Natural killer cell (primary cell): ENCODE measurements around the gene PLEKHA7. TPM values are rescaled to one million over a fixed set of nuclear protein-coding genes. Genes with fewer than 3 reads are reported as not detected.
A peak's percentile ranks its signal among the peaks of the same experiment; 100 is the strongest.

Experiments used
- ATAC-seq, 3 donors: fragments of 150-1000 bp in 2 of 3; fragments of 200-7000 bp in 1 of 3; cut with Tn5 transposase; 1 replicate in 1 of 3; 2 replicates in 2 of 3; pipeline ENCODE4 v1.10.0; 2021; ENCODE audit warnings: mild to moderate bottlenecking in 2 of 3, moderate library complexity in 2 of 3
- DNase-seq, 2 donors: peaks; one replicate each; pipeline versions ENCODE4 v3.0.0 to v3.0.0-alpha.2; 2013 to 2021; ENCODE audit warnings: mixed read lengths in 1 of 2
- H3K27ac ChIP-seq: one replicate; pipeline ENCODE4 v1.5.1; 2013; ENCODE audit warnings: mild to moderate bottlenecking, low read length
- H3K27me3 ChIP-seq: one replicate; pipeline ENCODE4 v1.6.1; 2013; ENCODE audit warnings: low read length; ENCODE audit not compliant: control insufficient read depth, insufficient read depth
- H3K36me3 ChIP-seq: one replicate; pipeline ENCODE4 v1.6.1; 2013; ENCODE audit warnings: low read length; ENCODE audit not compliant: control insufficient read depth, insufficient read depth
- H3K4me1 ChIP-seq: one replicate; pipeline ENCODE4 v1.6.1; 2013; ENCODE audit warnings: low read length; ENCODE audit not compliant: control insufficient read depth, insufficient read depth
- H3K4me3 ChIP-seq: one replicate; pipeline ENCODE4 v1.5.1; 2013; ENCODE audit warnings: low read length
- H3K9me3 ChIP-seq: one replicate; pipeline ENCODE4 v1.6.1; 2013; ENCODE audit warnings: low read length; ENCODE audit not compliant: control insufficient read depth, insufficient read depth
- H3K27ac Mint-ChIP-seq, 2 donors: one replicate each; pipeline ENCODE4 v1.8.0; 2022; ENCODE audit warnings: mild to moderate bottlenecking in 2 of 2, mixed read lengths in 2 of 2, moderate library complexity in 1 of 2
- H3K27me3 Mint-ChIP-seq, 2 donors: one replicate each; pipeline ENCODE4 v1.8.0; 2022; ENCODE audit warnings: low read depth in 2 of 2, mixed read lengths in 2 of 2
- H3K36me3 Mint-ChIP-seq: one replicate; pipeline ENCODE4 v1.8.0; 2022; ENCODE audit warnings: mixed read lengths
- H3K4me1 Mint-ChIP-seq, 2 donors: one replicate each; pipeline ENCODE4 v1.8.0; 2022; ENCODE audit warnings: mixed read lengths in 2 of 2
- H3K4me3 Mint-ChIP-seq: one replicate; pipeline ENCODE4 v1.8.0; 2022; ENCODE audit warnings: mild to moderate bottlenecking, moderate library complexity, mixed read lengths
- H3K9me3 Mint-ChIP-seq, 2 donors: one replicate each; pipeline ENCODE4 v1.8.0; 2022; ENCODE audit warnings: mixed read lengths in 2 of 2
- CTCF ChIP-seq: fragments of 200-600 bp; IDR thresholded peaks from one replicate; pipeline ENCODE4 v1.8.0; 2022; ENCODE audit warnings: antibody characterized with exemption
- WGBS: methylation state at CpG from one replicate; pipeline ENCODE4 v1.1.7; 2013; ENCODE audit warnings: missing lambda C conversion rate; ENCODE audit not compliant: insufficient coverage; 5-methylcytosine and 5-hydroxymethylcytosine counted together
- intact Hi-C: fragments of 100-400 bp; cut with micrococcal nuclease; formaldehyde crosslinking; loops from one replicate; pipeline ENCODE4 v1.14.2; 2022
- total RNA-seq, 4 donors: library from RNA; stranded (reverse); fragments of 120-200 nt in 1 of 4; gene quantifications; one replicate each; pipeline versions ENCODE4 v1.2.3 to v1.2.4, GENCODE V29; 2013 to 2022

The PLEKHA7 gene
- total RNA-seq, 3 donors from 2014 or later (not counting 1 experiment from before 2014, with no cell fraction given) = 1.00 to 2.5 (median 1.3) TPM

GRCh38 chr11:16945671-16946469 lies 68.3 kb downstream of the PLEKHA7 start:
- no peak overlapping the region for H3K4me3 ChIP-seq

DNA sequence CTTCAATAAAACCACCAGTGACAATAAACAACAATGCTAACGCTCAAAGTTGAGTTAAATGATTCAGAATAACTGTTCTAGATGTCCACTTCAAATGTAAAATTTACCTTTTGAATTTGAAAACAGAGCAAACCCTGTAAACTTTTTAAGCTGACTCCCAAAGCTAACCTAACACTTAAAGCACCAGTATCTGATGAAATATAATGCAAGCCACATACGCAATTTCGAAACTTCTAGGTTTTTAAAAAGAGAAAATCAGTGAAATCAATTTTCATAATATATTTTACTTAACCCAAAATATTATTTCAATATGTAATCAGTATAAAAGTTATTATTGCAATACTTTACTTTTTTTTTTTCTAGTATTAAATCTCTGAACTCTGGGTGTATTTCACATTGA lies 71.3 kb downstream of the PLEKHA7 start:
- intact Hi-C loops = loop anchor here (10.0 kb wide), 1 partner anchor 562 kb away; no protein-coding TSS in a partner anchor
- Mint-ChIP-seq H3K9me3 (no peaks in the 10 kb centered on the region), H3K27ac (no peak overlapping the region), H3K4me3 (no peak overlapping the region), H3K27me3 (no peaks in the 10 kb centered on the region), H3K36me3 (no peaks in the 10 kb centered on the region), H3K4me1 (no peaks in the 10 kb centered on the region)
- Histone ChIP-seq H3K27ac (no peak overlapping the region), H3K4me1 (no peaks in the 10 kb centered on the region), H3K4me3 (no peak overlapping the region), H3K27me3 (no peaks in the 10 kb centered on the region), H3K9me3 (no peaks in the 10 kb centered on the region), H3K36me3 (no peaks in the 10 kb centered on the region)
- no peak for DNase-seq
- no peak for TF ChIP-seq CTCF
- ATAC-seq = no peak
- 100% methylated on average over 2 of the region's 3 CpGs for WGBS

More at GRCh38 chr11:16945671-16946469, 68.3 kb downstream of the PLEKHA7 start:
- Histone ChIP-seq H3K27me3 (no peaks in the 10 kb centered on the region), H3K36me3 (no peaks in the 10 kb centered on the region), H3K27ac (no peak overlapping the region), H3K4me1 (no peaks in the 10 kb centered on the region), H3K9me3 (no peaks in the 10 kb centered on the region)
- Mint-ChIP-seq H3K27me3 (no peaks in the 10 kb centered on the region), H3K9me3 (no peaks in the 10 kb centered on the region), H3K27ac (no peak overlapping the region), H3K4me3 (no peak overlapping the region), H3K36me3 (no peaks in the 10 kb centered on the region), H3K4me1 (no peaks in the 10 kb centered on the region)
- ATAC-seq = peak in 2 of 3 donors; percentile 54 to 66
- intact Hi-C loops = loop anchor here (5.0 to 10.0 kb wide), 2 partner anchors 116 to 559 kb away; no protein-coding TSS in a partner anchor
- 39% methylated on average over 6 of the region's 9 CpGs for WGBS
- peak; percentile 17 for TF ChIP-seq CTCF
- peak in 1 of 2 donors; percentile 58 for DNase-seq

DNA sequence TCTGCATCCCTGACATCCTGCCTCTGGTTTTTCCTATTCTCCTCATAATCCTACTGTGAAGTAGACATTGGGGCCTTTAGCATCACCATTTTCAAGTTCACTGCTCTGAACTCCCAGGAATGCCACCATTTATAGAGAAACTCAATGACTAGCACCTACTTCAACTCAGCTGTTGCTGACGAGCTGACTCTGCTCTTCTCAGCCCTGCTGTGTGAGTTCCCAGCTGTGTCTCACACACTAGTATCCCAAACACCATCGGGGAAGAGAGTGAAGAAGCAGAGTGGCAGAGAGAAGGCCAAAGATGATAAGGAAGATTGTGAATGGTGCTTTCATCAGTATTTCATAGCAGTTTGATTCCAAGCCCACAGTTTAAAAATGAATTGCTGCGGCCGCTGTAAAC lies 71.9 kb downstream of the PLEKHA7 start:
- H3K27me3 Mint-ChIP-seq = no peaks in the 10 kb centered on the region
- ATAC-seq = no peak
- Histone ChIP-seq H3K27me3 (no peaks in the 10 kb centered on the region), H3K9me3 (no peaks in the 10 kb centered on the region), H3K4me1 (no peaks in the 10 kb centered on the region), H3K27ac (no peak overlapping the region), H3K4me3 (no peak overlapping the region), H3K36me3 (no peaks in the 10 kb centered on the region)
- intact Hi-C loops = loop anchor here (10.0 kb wide), 1 partner anchor 562 kb away; no protein-coding TSS in a partner anchor
- no peak for DNase-seq
- 92% methylated on average over 4 of the region's 4 CpGs for WGBS
- no peaks in the 10 kb centered on the region for H3K36me3 Mint-ChIP-seq
- no peak overlapping the region for H3K4me3 Mint-ChIP-seq
- no peak for TF ChIP-seq CTCF
- H3K9me3 Mint-ChIP-seq = no peaks in the 10 kb centered on the region
- no peaks in the 10 kb centered on the region for H3K4me1 Mint-ChIP-seq
- no peak overlapping the region for H3K27ac Mint-ChIP-seq
